GM18519 (cell line): ENCODE data around the gene TACC2.

ENCODE experiments used
- ATAC-seq: cut with Tn5 transposase; IDR thresholded peaks from one replicate; pipeline ENCODE4 v1.9.1; 2021; ENCODE audit warnings: mild to moderate bottlenecking, moderate library complexity; ENCODE audit not compliant: unreplicated experiment, low FRiP score

Gene TACC2

DNA sequence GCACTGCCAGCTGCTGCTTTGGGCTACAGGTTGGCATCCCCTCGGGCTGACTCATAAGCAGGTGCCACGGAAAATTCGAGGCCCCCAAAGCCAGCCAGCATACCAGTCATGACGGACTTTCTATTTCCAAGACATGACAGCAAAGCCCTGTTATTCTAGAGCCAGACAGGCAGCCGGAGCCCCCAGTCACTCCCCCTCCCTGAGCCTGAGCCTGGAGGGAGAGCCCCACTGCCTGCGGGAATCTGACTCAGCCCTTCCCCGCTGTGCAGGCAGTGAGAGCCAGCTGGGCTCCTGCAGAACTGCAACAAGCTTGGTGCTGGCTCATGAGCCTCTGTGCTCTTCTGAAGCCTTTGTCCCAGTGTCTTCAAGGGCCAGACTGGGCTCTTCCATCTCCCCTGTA, 297.9 kb downstream of the TACC2 start:
- ATAC-seq = no peak

DNA sequence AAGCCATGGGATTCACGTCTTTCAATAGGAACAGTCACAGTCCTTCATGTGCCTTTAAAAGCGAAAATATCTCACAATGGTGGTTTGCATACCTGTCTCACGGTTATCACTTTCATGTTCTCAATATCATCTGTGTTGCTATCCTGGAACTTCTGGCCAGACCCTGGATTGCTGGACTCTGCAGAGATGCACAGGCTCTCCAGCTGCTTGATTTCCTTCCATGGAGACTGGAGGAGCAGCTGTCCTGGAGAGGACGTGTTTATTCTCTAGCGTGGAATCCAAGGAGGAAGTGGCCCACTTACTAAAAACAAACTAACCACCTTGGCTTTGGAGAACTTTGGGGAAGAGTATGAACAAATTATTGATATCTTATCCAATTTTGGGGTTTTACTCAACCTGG, 298.6 kb downstream of the TACC2 start:
- ATAC-seq = no peak

DNA sequence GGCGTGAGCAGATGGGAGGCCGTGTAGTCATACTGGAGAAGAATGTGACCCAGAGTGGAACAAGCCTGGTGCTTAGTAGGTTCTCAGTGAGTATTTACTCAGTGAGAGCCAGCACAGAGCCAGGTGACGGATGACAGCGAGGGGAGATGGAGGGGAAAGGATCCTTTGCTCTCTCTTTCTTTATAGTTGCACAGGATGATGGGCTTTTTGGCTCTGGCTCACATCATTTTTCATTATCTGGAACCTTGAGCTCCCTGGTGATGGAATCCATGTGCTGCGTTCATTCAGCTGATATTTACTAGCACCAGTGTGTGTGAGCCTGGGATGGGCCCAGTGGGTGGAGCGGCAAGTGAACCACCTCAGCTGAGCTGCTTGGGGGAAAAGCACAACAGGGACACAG, 299.3 kb downstream of the TACC2 start:
- no peak for ATAC-seq

DNA sequence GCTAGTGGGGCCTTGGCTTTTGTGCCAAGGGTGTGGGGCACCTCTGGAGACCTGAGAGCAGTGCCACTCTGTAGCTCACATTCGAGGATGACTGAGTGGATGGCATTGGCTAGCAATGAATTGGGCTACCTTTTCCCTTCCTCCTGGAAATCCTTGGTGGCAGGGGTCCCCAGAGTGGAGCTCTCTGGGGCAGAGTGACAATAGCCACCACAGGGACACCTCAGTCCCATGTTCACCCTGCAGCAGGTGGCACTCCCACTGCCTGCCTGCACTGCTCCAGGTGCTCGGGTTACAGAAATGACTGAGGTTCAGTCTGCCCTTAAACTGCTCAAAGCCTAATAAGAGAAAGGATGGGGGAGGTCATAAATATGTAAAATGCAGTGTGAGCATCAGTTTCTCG, 300.0 kb downstream of the TACC2 start:
- no peak for ATAC-seq

DNA sequence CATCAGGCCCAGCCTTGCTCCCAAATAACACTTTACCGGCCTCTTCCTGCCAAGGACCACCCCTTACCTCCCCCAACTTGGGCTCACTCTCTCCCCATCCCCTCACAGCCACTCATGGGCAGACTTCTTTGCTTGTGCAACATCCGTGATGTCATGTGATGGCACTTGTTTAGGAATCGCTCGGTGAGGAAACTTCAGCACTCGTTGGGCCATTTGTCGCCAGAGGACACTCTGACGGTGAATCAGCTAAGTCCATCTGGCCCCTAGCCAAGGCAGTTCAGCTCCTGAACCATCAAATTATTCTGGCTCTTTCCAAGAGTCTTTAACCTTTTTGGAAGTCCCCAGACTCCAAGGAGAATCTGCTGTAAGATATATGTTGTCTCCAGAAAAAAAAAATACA, 301.4 kb downstream of the TACC2 start:
- ATAC-seq = no peak

DNA sequence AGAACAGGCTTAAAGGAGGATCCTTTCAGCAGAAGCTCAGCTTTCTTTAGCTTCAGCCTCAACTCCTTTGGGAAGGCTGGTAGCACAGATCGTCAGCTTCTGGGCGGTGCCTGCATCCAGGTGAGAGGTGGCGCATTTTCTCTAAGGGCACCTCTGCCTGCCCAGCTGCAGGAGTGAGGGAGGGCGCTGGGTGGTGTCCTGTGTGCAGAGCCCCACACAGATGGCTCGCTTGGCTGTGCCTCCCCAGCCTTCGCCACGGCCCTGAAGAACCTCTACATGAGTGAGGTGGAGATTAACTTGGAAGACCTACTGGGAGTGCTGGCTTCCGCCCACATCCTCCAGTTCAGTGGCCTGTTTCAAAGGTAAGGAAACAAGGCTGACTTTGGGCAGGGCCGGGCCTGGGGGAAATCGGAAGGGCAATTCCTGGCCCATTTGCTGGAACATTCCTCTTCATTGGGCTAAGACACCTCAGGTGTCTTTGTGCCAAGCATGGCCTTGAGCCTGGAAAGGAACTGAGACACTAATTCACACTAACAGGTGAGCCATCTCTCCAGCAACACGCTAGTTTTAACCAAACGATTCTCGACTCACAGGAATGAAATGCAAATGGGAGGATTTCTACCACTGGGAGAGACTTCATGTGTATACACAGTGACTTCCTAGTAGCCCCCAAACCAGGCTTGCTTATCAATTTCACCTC, 302.0 kb downstream of the TACC2 start:
- no peak for ATAC-seq

DNA sequence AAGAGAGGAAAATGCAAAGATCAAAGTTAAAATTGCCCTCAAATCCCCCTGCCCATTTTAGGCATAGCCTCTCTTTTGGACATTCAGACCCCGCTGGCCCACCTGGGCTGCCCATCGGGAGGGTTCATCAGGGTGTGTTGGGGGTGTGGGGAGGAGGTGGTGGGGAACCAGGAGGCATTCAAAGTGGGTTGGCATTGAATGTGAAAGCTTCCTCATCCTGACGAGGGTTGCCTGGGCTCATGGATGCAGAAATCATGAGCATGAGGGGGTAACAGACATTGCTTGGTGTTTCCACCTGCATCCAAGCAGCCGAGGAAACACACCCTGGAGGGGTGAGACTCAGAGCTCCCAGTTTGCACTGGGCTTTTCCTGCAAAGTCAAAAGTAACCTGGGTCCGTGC, 302.8 kb downstream of the TACC2 start:
- no peak for ATAC-seq

DNA sequence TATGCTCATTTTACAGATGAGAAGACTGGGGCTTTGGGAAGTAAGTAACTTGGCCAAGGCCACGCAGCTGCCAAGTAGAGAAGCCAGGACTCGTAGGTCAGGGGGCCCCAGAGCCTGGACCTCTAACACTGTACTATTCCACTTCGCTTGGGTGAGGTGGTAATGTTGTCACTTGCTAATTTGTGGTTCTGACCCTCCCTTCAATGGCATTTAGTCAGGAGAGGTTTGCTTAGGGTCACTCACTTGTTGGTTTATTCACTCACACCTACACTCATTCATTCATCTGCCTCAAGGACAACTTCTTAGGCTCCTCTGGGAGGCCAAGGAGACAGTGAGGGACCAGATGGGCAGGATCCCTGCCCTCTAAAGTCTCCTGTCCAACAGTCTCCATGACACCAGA, 303.4 kb downstream of the TACC2 start:
- no peak for ATAC-seq

DNA sequence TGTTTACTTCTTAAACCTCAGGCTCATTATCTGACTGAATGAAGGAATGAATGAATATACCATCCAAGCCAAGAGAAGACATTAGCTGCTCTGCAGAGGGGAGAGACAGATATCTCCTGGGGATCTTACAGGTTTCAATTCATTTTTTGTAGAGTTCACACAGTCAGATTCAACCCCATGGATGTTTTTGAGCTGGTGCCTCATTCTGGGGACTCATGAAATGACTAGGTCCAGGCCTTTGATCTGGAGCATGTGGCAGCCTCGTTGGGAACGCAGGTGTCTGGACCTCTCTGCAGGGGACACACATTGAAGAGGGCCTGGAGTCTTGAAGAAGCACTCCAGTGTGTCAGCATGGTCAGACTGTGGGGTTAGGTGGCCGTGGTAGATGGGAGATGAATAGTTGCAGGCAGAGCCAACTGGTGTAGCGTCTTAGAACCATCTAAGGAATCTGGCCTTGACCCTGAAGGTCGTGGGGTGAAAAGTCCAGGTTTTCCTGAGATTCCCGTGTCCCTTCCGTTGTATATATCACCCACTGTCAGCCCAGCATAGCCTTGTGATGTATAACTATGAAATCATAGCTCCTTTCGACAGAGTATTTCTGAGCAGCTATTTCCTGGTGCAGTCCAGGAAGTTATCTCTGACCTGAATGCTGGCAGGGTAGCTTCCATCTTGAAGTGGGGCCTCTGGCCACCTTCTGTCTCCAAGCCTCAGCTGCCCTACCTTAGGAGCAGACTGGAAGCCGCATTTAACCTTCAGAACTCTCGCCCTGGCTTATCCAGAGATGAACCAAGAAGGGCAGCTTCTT, 304.4 kb downstream of the TACC2 start:
- ATAC-seq = no peak

DNA sequence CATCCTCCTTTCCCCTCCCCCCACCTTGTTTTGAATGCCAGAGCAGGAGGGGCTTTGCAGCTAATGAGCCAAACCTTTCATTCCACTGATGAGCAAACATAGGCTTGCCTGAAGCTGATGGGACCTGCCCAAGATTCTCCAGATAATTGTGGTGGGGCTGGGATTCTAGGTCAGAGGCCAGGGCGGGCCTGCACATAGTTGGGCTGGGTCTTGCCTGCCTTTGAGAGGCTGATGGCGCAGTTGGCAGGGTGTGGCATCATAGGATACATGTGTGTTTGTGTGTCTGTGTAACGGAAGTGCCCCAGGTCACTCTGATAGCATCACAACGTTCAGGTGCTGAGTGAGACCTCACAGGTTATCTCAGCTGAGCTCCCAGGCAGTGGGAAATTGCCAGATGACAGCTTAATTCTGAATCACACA, 305.0 kb downstream of the TACC2 start:
- ATAC-seq = no peak

DNA sequence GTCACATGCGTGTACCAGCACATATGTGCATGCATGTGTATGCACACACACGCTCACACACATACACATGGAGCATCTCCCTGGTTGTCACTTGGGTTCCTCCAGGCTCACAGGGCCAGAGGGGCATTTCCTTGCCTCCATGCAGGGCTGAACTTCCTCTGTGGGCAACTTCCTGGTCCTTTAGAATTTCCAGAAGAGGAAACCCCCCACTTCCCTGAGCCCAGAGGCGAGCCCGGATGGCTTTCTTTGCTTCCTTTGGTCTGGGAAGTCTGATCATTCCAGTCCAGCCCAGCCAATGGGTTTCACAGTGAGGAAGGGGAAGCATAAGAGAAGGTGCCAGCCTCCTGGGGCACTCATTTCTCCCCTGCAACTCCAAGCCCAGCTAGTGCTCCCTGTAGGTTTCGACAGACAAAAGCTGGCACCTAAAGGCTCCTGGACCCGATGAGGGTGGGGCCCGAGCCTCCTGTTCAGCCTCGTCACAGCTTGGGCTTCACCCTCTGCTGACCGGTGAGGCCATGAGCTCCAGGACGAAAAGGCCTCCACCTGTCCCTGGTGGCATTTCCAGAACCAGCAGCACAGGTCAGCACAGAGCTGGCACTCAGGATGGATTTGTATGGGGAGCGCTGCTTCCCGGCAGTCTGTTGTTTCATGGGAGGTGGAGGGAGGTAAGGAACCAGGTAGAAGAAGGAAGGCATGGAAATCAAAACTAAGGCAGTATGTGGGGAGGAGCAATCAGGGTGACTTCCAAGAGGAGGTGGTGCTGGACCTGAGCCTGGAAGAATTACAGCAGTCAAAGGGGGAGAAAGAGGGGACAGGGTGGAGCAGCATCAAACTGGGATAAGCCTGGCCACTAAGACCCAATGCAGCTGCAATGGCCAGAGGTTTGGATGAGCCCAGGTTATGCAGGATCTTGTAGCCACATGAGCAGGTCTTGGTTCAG, 305.8 kb downstream of the TACC2 start:
- ATAC-seq = no peak

DNA sequence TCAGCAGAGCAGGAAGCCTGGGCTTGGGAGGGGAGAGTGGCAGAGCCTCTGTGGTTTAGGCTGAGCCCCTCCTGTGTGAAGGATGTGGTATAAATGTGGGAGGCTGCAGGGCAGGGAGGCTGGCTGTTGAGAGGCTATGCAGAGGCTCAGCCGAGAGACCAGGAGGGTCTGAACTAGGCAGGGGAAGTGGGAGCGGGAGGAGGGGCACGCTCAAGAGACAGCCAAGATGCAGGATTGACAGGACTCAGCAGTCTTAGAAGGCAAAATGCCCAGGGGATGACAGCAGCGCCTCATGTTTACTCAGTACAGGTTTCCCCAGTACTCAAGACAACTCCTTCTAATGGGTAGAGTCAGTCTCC, 306.5 kb downstream of the TACC2 start:
- no peak for ATAC-seq

DNA sequence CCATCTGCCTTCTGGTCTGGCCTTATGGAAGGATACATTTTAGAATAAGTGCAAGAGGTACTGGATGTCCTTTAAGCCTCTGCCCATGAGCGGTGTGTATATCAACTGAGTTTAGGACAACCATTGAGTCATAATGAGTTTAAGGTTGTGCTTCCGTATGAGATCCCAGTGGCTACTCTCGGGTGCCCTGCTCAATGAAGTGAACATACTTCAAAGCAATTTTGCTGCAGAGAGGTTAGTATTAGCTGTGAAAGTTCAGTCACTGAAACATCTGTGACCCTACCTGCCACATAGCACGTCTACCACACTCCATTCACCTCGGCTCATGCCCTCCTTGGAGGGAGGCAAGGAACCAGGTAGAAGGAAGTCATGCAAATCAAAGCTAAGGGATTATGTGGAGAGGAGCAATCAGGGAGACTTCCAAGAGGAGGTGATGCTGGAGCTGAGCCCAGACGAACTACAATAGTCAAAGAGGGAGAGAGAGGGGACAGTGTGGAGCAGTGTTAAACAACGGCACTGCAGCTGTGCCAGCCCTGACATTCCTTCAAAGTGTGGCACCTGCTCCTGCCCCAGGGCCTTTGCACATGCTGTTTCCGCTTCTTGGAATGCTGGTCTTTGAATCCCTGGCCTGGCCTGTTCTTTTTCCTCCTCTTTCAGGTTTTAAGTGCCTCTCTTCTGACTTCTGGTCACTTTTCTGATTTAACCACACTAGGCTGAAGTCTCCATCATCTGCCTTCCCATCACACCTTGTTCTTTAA, 307.6 kb downstream of the TACC2 start:
- no peak for ATAC-seq

DNA sequence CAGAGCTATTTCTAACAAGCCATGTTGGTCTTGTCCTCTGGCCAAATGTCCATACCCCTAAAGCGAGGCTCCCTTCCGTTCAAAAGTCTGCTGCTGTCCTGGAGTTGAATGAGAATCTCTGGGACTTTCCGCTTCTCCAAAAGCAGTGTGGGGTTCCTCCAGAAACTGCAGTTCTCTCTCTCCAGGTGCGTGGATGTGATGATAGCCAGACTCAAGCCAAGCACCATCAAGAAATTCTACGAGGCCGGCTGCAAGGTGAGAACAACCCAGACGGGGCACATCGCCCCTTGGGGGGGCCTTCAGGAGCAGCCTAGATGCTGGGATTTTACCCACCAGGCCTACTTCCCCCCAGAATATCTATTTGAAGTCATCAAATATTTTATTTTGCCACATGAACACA, 308.6 kb downstream of the TACC2 start:
- no peak for ATAC-seq

DNA sequence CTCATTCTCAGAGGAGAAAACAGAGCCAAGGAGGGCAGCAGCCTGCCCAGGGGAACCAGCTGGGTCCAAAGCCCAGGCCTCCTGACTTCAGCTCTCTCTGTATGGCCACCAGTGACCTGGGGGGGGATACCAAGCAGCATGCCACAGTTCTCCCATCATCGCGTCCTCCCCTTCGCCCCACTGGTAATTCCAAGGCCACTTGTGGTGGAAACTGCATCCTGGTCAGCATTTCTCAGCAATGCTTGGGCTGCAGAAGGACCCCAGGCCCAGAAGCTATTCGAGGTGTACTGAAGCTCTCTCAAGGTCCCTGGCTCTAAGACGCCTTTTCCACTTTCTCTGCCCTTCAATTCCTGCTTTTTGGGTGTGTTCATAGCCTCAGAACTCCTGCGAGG, 309.2 kb downstream of the TACC2 start:
- ATAC-seq = no peak

DNA sequence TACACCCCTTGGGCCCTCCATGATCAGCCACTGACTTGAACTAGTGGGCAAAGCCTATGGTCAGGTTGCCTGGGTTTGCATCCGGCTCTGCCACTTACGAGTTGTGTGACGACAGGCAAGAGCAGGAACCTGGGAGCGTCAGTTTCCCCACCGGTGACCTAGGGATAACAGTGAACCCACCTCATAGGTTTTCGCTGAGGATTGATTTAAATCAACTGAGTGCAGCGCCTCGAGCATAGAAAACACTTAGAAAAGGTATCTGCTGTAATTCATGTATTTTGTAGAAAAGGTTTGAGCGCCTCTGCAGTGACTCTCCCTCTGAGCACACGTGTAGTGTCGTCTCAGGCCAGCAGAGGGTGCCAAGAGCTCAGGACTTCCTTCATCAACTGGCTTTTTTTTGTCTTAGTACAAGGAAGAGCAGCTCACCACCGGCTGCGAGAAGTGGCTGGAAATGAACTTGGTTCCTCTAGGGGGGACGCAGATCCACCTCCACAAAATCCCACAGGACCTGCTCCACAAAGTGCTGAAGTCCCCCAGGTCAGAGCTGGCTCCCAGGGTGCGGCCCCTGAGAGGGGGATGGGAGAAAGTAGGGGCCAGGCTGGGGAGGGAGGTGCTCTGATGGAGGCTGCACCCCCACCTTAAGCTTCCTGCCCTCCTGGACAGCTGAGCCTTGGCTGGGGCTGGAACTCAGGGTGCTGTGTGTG, 309.8 kb downstream of the TACC2 start:
- ATAC-seq = no peak

DNA sequence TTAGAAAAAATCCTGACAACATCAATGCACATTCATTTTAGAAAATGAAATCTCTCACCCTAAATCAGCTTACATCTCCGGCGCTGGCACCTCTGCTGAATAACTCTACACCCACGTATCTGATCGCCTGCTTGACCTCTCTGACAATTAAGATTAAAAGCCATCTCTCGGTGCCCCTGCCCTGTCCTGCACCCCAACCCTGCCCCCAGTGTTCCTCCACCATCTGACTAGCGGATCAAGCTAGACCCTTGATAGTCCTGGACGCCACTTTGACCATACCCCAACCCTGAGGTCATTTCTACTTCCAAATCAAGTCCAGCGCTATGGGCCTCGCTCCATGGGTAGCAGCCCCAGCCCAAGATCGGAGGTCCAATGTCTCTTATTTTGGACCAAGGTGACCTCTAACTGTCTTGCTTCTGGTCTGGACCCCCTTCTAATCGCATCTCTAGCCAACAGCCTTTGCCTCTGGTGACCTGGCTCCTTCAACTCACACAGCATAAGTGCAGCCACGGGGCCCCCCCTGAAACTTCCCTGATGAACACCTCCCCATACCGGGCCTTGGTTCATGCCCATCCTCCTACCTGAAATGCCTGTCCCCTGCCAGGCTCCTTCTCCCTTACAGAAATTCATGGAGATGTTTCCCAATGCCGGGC, 310.6 kb downstream of the TACC2 start:
- no peak for ATAC-seq

DNA sequence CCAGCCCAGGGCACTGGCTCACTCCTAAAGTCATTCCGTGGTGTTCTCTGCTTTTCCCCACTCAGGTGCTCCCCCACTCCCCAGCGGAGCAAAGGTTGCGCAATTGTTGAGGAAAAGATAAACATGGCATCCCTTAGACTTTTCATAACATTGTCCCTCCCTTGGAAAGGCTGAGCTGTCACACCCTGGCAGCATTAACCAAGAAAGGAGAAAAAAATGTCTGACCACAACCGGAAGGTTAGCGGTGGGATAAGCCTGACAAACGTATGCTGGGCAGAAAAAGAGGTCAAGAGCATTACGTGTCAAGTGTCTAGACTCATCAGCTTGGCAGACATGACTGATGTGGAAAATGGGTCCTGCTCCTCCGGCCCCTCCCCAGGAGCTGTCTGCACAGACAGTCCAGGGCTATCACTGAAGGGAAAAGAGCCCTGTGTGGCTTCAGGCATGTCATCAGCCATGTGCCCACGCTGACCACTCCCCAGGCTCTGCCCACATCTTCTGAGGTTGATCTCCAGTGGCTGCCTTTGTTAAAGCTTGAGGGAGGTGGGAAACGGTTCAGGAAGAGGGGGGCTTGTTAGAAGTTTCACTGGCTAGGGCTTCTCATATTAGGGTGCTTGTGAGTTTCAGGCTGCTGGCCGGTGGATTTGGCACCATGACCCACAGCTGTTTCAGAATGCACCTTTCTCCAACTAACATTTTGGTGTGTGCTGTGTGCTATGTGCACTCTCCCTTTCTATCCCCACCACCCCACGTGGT, 312.3 kb downstream of the TACC2 start:
- ATAC-seq = no peak

DNA sequence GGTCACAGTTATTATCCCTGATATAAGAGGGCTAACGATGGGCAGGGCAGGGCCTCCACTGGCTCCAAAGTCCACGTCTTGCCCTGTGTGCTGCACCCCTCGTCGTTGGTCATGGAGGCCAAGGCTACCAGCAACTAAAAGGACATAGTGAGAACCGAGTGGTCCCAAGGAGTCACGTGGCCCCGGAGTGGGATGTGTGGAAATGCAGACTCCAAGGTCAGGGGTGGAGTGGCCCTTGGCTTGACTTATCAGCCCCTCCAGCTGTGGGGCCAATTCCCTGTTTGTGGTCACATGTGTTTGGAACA, 312.8 kb downstream of the TACC2 start:
- ATAC-seq = no peak
